Inferior parietal cortex (tissue), 1 donor: ENCODE measurements around the gene TRDMT1.

Experiments used
- DNase-seq: peaks from one replicate; pipeline ENCODE4 v3.0.0-alpha.2; 2016; ENCODE audit errors: extremely low spot score

Gene TRDMT1

GRCh38 chr10:17210361-17210760 is 8.9 kb upstream of the TRDMT1 start:
- no peak for DNase-seq

GRCh38 chr10:17209881-17210280 is 8.4 kb upstream of the TRDMT1 start:
- no peak for DNase-seq

- no peak for DNase-seq
Observed at GRCh38 chr10:17209302-17209701, 7.8 kb upstream of the TRDMT1 start.

- no peak for DNase-seq
Observed at GRCh38 chr10:17208476-17208875, 7.0 kb upstream of the TRDMT1 start.

- DNase-seq, result no peak
Observed at GRCh38 chr10:17206210-17206709, 4.8 kb upstream of the TRDMT1 start.

- DNase-seq, result no peak
Observed at GRCh38 chr10:17203416-17203815, 1.9 kb upstream of the TRDMT1 start.

- no peak for DNase-seq
Observed at GRCh38 chr10:17202999-17203398, 1.5 kb upstream of the TRDMT1 start.

GRCh38 chr10:17202506-17202905 is 1.0 kb upstream of the TRDMT1 start:
- no peak for DNase-seq

- DNase-seq, result peak; percentile 13
Observed at GRCh38 chr10:17201794-17202116, 283 bp upstream of the TRDMT1 start.

- DNase-seq, result peak; percentile 38
Observed at GRCh38 chr10:17200001-17200911, 1.2 kb downstream of the TRDMT1 start.

- DNase-seq, result peak; percentile 22
Observed at GRCh38 chr10:17199351-17199804, 2.1 kb downstream of the TRDMT1 start.

GRCh38 chr10:17196573-17196972 is 4.9 kb downstream of the TRDMT1 start:
- no peak for DNase-seq

GRCh38 chr10:17196045-17196444 is 5.4 kb downstream of the TRDMT1 start:
- no peak for DNase-seq

- no peak for DNase-seq
Observed at GRCh38 chr10:17195083-17195482, 6.4 kb downstream of the TRDMT1 start.

- no peak for DNase-seq
Observed at GRCh38 chr10:17190602-17191001, 10.9 kb downstream of the TRDMT1 start.

- DNase-seq, result no peak
Observed at GRCh38 chr10:17188644-17189172, 12.8 kb downstream of the TRDMT1 start.

- DNase-seq, result no peak
Observed at GRCh38 chr10:17185873-17186272, 15.6 kb downstream of the TRDMT1 start.

GRCh38 chr10:17183110-17183509 is 18.4 kb downstream of the TRDMT1 start:
- DNase-seq, result no peak

- DNase-seq, result no peak
Observed at GRCh38 chr10:17181751-17182150, 19.7 kb downstream of the TRDMT1 start.

GRCh38 chr10:17181110-17181509 is 20.4 kb downstream of the TRDMT1 start:
- no peak for DNase-seq

- DNase-seq, result no peak
Observed at GRCh38 chr10:17179002-17179401, 22.5 kb downstream of the TRDMT1 start.

- no peak for DNase-seq
Observed at GRCh38 chr10:17178006-17178405, 23.5 kb downstream of the TRDMT1 start.

- DNase-seq, result no peak
Observed at GRCh38 chr10:17177014-17177413, 24.5 kb downstream of the TRDMT1 start.
